GM19193 (cell line): ENCODE data around the gene GAS2.
A peak's percentile ranks its signal among the peaks of the same experiment; 100 is the strongest.

Source experiments
- POLR2A ChIP-seq: IDR thresholded peaks from 4 replicates; pipeline ENCODE4 v1.6.1; 2011; ENCODE audit not compliant: insufficient read depth, insufficient read length; ENCODE audit errors: extremely low read depth

GAS2 gene

DNA sequence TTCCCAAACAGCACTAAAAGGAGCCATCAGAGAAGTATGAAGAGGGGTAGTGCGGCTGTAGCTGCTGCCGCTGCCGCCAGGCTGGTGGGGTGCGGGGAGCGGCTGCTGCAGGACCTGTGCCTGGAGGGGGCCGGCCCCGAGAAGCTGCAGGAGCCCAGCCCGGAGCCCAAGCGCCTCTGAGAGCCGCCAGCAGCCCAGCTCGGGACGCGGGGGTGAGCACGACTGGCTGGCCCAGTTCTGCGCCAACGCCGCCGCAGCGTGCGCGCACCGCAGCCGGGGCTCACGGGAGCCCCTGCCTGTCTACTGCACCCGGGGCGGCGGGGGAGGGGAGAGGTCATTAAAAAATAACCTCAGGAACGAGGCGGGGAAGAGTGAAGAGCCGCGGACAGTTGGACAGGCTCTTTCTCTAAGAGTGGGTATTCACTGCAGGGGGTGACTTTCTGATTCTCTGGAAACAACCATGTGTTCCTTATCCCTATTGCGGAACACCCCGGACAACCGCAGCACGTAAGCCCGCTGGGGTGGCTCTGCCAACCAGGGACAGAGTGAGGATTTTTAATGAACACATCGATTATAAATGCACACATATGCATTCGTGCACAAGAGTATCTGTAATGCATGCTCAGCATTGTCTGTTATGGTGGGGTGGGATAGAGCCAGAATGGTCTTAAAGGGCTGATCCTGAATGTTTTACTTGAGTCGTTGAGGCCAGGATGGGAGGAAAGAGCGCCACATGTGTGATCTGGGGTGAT, 453 bp downstream of the GAS2 start:
- TF ChIP-seq POLR2A: peak; percentile 57

- no peak for TF ChIP-seq POLR2A
Measured at GRCh38 chr11:22668005-22668796, 1.8 kb downstream of the GAS2 start.

- TF ChIP-seq POLR2A: no peak
Measured at GRCh38 chr11:22669368-22669767, 3.0 kb downstream of the GAS2 start.

- no peak for TF ChIP-seq POLR2A
Measured at GRCh38 chr11:22670830-22671229, 4.4 kb downstream of the GAS2 start.

- no peak for TF ChIP-seq POLR2A
Measured at GRCh38 chr11:22671751-22672150, 5.3 kb downstream of the GAS2 start.

DNA sequence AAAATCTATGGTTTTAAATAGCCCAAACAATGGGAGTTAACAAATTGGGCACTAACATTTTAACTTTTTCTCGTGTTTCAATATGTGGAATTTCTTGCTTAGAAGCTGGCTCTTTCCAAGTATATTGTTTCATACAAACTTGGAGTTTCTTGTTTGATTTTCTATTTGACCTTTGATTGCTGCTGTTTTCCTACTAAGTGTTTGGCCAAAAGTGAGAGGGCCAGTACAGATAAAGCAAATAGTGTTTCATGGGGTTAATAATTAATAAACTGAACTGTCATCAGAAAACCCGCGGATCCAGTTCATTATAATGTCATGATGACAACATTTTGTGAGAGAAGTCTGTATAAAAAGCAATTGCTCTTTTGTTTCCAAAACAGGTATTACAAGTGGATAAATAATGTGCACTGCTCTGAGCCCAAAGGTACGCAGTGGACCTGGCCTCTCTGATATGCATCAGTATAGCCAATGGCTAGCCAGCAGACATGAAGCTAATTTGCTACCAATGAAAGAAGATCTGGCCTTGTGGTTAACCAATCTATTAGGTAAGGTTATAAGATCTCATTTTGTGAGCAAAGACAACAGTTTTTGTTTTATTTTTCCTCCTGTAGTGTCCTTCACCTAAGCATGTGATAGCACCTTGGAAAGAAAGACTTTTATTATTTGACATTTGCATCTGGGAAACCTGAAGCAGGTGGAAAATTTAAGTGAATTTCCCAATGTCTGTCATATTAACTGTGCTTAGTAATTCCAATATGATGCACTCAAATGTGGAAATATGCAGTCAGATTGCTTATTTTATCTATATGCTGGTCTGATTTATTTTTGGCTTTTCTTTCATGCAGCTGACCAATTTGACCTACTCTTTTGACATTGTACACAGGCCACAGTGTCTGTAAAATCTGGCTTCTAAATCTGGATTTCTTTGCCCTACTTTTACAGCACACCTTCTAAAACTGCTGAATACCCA, 8.3 kb downstream of the GAS2 start:
- no peak for TF ChIP-seq POLR2A

GRCh38 chr11:22677153-22677903, 10.9 kb downstream of the GAS2 start:
- no peak for TF ChIP-seq POLR2A

DNA sequence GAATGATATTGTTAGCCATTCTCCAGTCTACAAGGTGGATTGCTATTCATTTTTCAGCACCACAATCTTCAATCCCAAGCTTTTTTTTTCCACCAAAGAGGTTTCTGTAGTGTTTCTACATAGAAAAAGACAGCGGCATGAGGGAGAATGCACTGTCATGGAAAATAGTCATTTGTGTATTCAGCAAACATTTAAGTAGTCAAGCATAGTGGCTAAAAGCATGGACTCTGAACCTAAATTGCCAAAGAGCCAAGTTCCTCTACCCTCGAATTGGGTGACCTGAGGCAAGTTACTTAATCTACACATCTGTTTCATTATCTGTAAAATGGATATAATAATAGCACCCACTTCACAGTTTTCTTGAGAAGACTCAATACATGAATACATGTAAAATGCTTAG, 14.2 kb downstream of the GAS2 start:
- TF ChIP-seq POLR2A: no peak

DNA sequence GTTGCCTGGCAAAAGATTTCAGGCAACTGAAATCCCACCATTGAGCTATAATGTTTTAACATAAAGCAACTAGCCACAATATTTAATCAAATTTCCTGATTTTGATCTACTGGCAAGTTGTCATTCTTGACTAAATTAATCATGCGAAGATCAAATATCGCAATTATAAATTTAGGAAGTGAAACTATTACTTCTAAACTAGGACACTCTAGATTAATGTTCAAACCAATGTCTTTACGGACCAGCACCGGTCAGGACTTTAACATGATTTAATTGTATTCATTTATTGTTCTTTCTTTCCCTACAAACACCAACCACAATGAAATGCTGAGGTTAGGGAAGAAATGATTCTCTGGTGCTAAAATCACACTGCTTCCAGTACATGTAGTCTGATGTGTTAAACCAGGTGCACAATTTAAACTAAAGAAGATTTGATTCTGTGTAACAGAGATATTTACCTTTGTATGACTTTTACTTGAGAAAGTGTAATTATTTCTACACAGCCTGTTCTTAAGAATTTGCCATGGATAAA, 14.9 kb downstream of the GAS2 start:
- TF ChIP-seq POLR2A: no peak

- TF ChIP-seq POLR2A: no peak
Measured at GRCh38 chr11:22684082-22684481, 17.7 kb downstream of the GAS2 start.

DNA sequence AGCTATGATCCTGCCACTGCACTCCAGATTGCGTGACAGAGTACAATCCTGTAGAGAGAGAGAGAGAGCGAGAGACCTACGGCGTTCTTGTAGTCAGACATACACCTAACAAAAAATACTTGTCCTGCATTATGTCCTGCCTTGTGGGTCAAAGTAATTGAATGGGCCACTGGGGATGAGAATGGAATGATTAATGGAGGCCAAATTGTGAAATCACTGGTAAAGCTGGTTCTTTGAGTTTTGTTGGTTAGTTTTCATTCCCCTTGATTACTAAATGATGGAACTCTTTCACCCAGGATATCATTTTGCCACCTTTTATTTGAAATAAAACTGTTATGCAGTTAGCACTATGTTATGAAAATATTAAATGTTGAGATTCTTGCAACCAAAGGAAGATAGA, 18.7 kb downstream of the GAS2 start:
- TF ChIP-seq POLR2A: no peak

- no peak for TF ChIP-seq POLR2A
Measured at GRCh38 chr11:22688914-22689313, 22.5 kb downstream of the GAS2 start.

GRCh38 chr11:22690257-22690656, 23.8 kb downstream of the GAS2 start:
- no peak for TF ChIP-seq POLR2A

DNA sequence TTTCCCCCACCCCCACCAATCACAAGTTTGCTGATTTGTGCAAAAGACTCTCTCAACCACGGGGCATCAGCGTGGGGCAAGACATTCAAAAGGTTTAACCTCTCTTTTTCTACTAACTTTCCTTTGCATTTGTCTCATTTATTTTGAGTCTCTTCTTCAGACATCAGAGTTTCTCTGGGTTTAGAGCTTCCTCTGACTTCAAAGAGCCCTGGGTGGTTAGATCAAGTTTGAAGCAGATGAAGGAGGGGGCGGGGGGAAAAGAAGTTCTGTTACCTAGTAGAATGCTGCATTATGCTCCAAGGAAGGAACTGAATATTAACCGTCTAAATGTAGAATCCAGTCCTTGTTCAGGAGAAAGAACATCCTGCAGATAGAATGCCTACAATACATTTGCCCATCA, 24.5 kb downstream of the GAS2 start:
- TF ChIP-seq POLR2A: no peak

DNA sequence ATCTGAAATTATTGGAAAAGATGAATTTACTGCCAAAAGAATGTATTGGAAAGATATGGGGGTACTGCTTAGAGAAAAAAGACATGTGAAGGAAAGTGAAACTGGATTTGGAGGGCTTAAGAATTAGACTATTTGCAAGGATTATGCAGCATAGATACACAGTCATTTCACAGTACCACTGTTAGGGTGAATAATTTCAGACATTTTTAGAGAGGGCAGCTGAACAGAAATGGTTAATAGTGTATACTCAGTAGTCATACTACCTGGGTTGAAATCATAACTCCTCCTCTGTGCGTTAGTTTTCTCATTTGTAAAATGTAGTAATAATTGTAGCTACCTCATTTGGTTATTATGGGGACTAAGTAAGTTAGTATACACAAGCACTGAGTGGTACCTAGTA, 33.0 kb downstream of the GAS2 start:
- TF ChIP-seq POLR2A: no peak

DNA sequence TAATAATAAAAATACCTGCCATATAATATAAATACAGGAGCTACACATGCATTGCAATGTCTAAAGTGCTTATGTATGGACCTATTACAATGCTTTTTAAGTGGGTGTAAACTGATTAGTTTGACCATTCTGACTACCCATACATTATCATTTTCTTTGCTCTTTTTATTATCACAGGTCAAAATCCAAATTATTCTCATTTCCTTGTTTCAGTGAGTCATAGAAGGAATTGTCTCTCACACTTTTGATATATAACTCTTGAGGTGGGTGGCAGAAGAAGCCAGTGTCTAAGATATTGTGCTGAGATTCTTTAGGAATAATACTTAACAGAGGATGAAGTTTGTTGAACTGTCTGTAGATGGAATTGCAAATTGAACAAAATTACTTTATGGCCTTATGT, 35.6 kb downstream of the GAS2 start:
- TF ChIP-seq POLR2A: no peak
